HEK293 (cell line): ENCODE results near the gene EYS.

ENCODE experiments used
- MEIS1 ChIP-seq: sonication (generic); formaldehyde crosslinking; IDR thresholded peaks from 2 replicates; pipeline ENCODE4 v1.8.1; 2022; ENCODE audit warnings: missing genetic modification reagents, mild to moderate bottlenecking, borderline replicate concordance
- ZNF132 ChIP-seq: fragments of 450-650 bp; formaldehyde crosslinking; IDR thresholded peaks from 2 replicates; pipeline ENCODE4 v1.5.1; 2017; ENCODE audit warnings: missing biosample characterization, missing genetic modification characterization, borderline replicate concordance
- ZNF23 ChIP-seq: fragments of 450-650 bp; formaldehyde crosslinking; IDR thresholded peaks from 2 replicates; pipeline ENCODE4 v1.5.1; 2016; ENCODE audit warnings: missing biosample characterization, missing genetic modification characterization, borderline replicate concordance

GRCh38 chr6:63844287-63844686, 1862.7 kb downstream of the EYS start:
- TF ChIP-seq MEIS1 (no peak), ZNF23 (tag by site-specific recombination) (no peak), ZNF132 (tag by site-specific recombination) (no peak)
